Activated CD4-positive, alpha-beta T cell treated with anti-CD3 and anti-CD28 coated beads for 4 hours (primary cell): ENCODE measurements around the gene COPG2.
"Not testable (repeated sequence)": the region's sequence is repeated elsewhere in the genome, so short reads cannot be mapped to it uniquely, and the experiment has no call there.

ENCODE experiments used
- DNase-seq, 2 donors: peaks; one replicate each; pipeline ENCODE4 v3.0.0-alpha.2; 2020

The COPG2 gene

GRCh38 chr7:130559184-130559583, 109.4 kb downstream of the COPG2 start:
- DNase-seq = no peak

- DNase-seq = no peak
These were observed 114.1 kb downstream of the COPG2 start for GRCh38 chr7:130554481-130554880.

GRCh38 chr7:130553398-130554029, 115.0 kb downstream of the COPG2 start:
- no peak for DNase-seq

- no peak for DNase-seq
These were observed 124.2 kb downstream of the COPG2 start for GRCh38 chr7:130544356-130544755.

- DNase-seq = no peak
These were observed 125.0 kb downstream of the COPG2 start for GRCh38 chr7:130543487-130544010.

GRCh38 chr7:130542297-130542696, 126.3 kb downstream of the COPG2 start:
- not testable (repeated sequence) for DNase-seq

- not testable (repeated sequence) for DNase-seq
These were observed 127.3 kb downstream of the COPG2 start for GRCh38 chr7:130541287-130541686.

GRCh38 chr7:130537894-130538293, 130.7 kb downstream of the COPG2 start:
- DNase-seq = not testable (repeated sequence)

- DNase-seq = no peak
These were observed 139.1 kb downstream of the COPG2 start for GRCh38 chr7:130529417-130529816.

- not testable (repeated sequence) for DNase-seq
These were observed 140.7 kb downstream of the COPG2 start for GRCh38 chr7:130527752-130528355.

GRCh38 chr7:130524628-130525027, 143.9 kb downstream of the COPG2 start:
- DNase-seq = no peak

- not testable (repeated sequence) for DNase-seq
These were observed 144.9 kb downstream of the COPG2 start for GRCh38 chr7:130523519-130524125.

GRCh38 chr7:130521258-130521951, 147.1 kb downstream of the COPG2 start:
- DNase-seq = no peak

GRCh38 chr7:130515315-130516040, 153.1 kb downstream of the COPG2 start:
- DNase-seq = no peak

- DNase-seq = no peak
These were observed 155.1 kb downstream of the COPG2 start for GRCh38 chr7:130513447-130513846.

GRCh38 chr7:130512038-130512437, 156.5 kb downstream of the COPG2 start:
- DNase-seq = not testable (repeated sequence)

GRCh38 chr7:130506358-130506757, 162.2 kb downstream of the COPG2 start:
- DNase-seq = no peak

- no peak for DNase-seq
These were observed 162.8 kb downstream of the COPG2 start for GRCh38 chr7:130505753-130506152.

GRCh38 chr7:130500910-130501309, 167.6 kb downstream of the COPG2 start:
- DNase-seq = no peak

- no peak for DNase-seq
These were observed 168.1 kb downstream of the COPG2 start for GRCh38 chr7:130500463-130500862.

- DNase-seq = no peak
These were observed 174.1 kb downstream of the COPG2 start for GRCh38 chr7:130494431-130494858.

- no peak for DNase-seq
These were observed 175.2 kb downstream of the COPG2 start for GRCh38 chr7:130493275-130493873.
